ENCODE measurements around the gene TTI1.

The TTI1 gene

DNA sequence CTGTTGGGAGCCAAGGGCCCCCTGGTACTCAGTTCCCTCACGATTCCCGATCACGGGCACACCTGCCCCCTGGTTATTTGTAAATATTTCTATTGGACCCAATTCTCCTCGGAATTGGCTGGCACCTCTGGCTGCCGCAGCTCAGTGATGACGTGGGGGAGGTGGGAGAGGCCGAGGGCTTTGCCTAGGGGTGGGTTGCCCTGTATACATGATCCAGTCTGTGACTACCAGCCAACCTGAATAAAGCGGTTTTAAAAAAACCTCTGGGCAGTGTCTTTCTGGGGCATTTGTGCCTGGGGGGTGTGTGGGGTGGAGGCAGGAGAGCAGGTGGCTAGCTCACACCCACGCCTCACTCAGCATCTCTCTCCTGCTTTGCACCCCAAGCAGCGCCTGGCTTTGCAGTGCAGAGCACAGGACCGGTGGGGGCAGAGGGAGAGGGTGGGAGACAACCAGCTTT, 88.1 kb downstream of the TTI1 start:
- TF ChIP-seq, protein P1, sequence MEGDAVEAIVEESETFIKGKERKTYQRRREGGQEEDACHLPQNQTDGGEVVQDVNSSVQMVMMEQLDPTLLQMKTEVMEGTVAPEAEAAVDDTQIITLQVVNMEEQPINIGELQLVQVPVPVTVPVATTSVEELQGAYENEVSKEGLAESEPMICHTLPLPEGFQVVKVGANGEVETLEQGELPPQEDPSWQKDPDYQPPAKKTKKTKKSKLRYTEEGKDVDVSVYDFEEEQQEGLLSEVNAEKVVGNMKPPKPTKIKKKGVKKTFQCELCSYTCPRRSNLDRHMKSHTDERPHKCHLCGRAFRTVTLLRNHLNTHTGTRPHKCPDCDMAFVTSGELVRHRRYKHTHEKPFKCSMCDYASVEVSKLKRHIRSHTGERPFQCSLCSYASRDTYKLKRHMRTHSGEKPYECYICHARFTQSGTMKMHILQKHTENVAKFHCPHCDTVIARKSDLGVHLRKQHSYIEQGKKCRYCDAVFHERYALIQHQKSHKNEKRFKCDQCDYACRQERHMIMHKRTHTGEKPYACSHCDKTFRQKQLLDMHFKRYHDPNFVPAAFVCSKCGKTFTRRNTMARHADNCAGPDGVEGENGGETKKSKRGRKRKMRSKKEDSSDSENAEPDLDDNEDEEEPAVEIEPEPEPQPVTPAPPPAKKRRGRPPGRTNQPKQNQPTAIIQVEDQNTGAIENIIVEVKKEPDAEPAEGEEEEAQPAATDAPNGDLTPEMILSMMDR (IDR thresholded peaks at IDR 0.05; ENCODE audit: low read depth, low read length, missing control alignments), result no peak
- no peak overlapping the region for H3K4me3 ChIP-seq (replicated peaks; ENCODE audit: low read depth, low read length)
- DNase-seq (ENCODE audit: extremely low read depth, low read depth), result no peak

DNA sequence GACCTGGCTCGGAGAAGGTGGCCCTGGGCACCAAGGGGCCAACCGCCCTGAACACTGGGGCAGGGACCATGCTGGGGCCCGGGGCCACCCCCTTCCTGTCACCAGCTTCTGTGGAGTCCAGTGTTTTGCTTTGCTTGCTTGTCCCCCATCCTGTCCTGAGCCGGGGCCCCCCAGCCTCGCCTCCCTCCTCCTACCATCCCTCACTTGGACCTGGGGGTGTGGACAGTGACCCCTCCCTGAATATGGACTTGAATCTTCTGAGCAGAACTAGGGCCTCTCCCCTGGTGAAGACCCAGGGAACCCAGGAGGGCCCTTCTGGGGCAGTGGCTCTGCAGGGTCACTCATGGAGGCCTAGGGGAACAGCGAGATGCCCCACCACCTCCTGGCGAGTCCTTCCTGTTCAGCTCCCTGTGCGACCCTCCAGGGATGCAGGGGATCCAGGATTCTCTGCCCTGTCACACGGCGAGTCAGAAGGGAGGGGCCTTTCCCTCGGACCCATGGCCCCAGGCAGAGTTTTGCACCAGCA, 88.7 kb downstream of the TTI1 start:
- DNase-seq (ENCODE audit: extremely low read depth, low read depth), result no peak
- H3K4me3 ChIP-seq (replicated peaks; ENCODE audit: low read depth, low read length), result no peak overlapping the region
- TF ChIP-seq, protein P1 (IDR thresholded peaks at IDR 0.05; ENCODE audit: low read depth, low read length, missing control alignments), result no peak

DNA sequence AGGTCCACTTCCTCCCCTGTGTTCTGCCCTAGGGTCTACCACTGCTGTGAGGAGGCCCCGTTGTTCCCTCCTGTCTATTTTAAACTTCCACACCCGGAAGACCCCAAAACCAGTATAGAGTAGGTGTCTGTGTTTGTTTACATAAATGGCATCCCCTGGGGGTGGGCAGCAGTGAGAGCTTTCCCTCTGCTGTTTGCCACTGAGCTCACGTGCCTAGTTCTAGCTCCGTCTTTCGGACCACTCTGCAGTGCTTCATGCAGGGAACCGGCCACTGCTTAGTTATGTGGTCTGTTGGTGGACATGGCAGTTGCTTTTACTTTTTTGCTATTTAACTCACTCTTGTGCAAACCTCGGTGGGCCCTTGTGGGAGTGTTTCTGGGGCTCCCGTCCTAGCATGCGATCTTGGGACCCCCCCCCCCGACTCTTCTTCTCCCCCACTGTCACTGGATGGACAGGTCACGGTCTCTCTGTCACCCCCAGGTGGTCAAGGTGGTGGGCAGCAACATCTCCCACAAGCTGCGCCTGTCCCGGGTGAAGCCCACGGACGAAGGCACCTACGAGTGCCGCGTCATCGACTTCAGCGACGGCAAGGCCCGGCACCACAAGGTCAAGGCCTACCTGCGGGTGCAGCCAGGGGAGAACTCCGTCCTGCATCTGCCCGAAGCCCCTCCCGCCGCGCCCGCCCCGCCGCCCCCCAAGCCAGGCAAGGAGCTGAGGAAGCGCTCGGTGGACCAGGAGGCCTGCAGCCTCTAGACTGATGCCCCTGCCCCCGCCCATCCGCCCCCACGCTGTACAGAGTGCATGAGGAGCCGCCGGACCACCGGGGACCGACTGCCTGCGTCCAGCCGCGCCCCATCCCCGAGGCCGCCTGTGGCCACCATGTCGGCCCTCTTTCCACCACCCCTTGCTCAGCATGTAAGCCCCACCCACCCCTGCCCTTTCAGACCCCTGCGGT, 89.5 kb downstream of the TTI1 start:
- TF ChIP-seq, protein P1 (IDR thresholded peaks at IDR 0.05; ENCODE audit: low read depth, low read length, missing control alignments), result no peak
- no peak overlapping the region for H3K4me3 ChIP-seq (replicated peaks; ENCODE audit: low read depth, low read length)
- DNase-seq (ENCODE audit: extremely low read depth, low read depth), result no peak

DNA sequence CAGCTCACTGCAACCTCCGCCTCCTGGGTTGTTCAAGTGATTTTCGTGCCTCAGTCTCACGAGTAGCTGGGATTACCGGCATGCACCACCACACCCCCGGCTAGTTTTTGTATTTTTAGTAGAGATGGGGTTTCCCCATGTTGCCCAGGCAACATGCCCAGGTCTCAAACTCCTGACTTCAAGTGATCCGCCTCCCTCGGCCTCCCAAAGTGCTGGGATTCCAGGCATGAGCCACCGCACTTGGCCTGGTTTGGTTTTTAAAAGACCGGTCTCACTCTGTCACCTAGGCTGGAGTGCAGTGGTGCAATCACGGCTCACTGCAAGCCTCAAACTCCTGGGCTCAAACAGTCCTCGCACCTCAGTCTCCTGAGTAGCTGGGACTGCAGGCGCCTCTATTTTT, 90.2 kb downstream of the TTI1 start:
- DNase-seq (ENCODE audit: extremely low read depth, low read depth), result no peak
- no peak overlapping the region for H3K4me3 ChIP-seq (replicated peaks; ENCODE audit: low read depth, low read length)
- TF ChIP-seq, protein P1 (IDR thresholded peaks at IDR 0.05; ENCODE audit: low read depth, low read length, missing control alignments), result no peak

DNA sequence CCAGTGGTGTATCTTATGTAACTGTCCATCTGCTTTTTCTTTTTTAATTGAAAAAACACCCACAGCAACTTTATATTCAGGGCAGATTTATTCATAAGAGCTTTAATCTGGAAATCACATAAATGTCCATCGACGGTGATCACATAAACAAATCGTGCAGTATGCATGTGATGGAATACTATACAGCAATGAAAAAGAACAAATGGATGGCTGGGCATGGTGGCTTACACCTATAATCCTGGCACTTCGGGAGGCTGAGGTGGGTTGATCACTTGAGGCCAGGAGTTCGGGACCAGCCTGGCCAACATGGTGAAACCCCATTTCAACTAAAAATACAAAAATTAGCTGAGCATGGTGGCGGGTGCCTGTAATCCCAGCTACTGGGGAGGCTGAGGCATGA, 91.3 kb downstream of the TTI1 start:
- no peak for DNase-seq (ENCODE audit: extremely low read depth, low read depth)
- TF ChIP-seq, protein P1 (IDR thresholded peaks at IDR 0.05; ENCODE audit: low read depth, low read length, missing control alignments), result no peak
- no peak overlapping the region for H3K4me3 ChIP-seq (replicated peaks; ENCODE audit: low read depth, low read length)

DNA sequence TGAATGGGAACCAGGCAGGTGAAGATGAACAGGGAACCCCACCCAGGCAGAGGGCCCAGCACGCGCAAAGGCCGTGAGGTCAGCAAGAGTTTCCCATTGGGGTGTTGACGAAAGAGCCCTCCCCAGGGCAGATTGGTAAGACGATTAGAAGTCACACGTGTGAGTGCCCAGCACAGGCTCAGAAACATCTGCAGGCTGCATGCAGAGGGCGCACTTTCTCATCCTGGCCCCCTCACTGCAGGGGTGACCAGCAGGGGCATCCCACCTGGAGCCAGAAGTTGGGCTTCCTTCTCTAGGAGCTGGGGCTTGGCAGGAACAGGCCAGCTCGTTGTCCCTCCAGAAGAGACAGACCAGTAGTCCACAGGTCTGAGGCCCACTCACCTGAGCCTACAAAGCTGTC, 91.9 kb downstream of the TTI1 start:
- TF ChIP-seq, protein P1 (IDR thresholded peaks at IDR 0.05; ENCODE audit: low read depth, low read length, missing control alignments), result peak; percentile 23
- H3K4me3 ChIP-seq (replicated peaks; ENCODE audit: low read depth, low read length), result no peak overlapping the region
- DNase-seq (ENCODE audit: extremely low read depth, low read depth), result no peak
